A673 (cell line): ENCODE results near the gene DDX11. TPM values are rescaled to one million over a fixed set of nuclear protein-coding genes. Genes with fewer than 3 reads are reported as not detected.
A peak's percentile ranks its signal among the peaks of the same experiment; 100 is the strongest.
"Not testable (repeated sequence)": the region's sequence is repeated elsewhere in the genome, so short reads cannot be mapped to it uniquely, and the experiment has no call there.

Source experiments
- Bru-seq: library from RNA; stranded (reverse); fragments of 400-500 nt; gene quantifications from one replicate; lab custom pipeline; 2021; lab: Mats Ljungman, UMichigan
- BruChase-seq, 2 experiments: library from RNA; stranded (reverse); fragments of 400-500 nt; gene quantifications; one replicate each; lab custom pipeline; 2021; lab: Mats Ljungman, UMichigan
- BruUV-seq: library from RNA; stranded (reverse); fragments of 400-500 nt; replicated peaks from 2 replicates; lab custom pipeline; 2021; lab: Mats Ljungman, UMichigan
- CTCF ChIA-PET: fragments of 300-600 bp; sonication (Branson Sonifier 250); formaldehyde crosslinking; loops from one replicate; lab custom pipeline; 2022; ENCODE audit warnings: antibody characterized with exemption; lab: Charles Lee
- POLR2A ChIA-PET: fragments of 300-600 bp; sonication (Branson Sonifier 250); formaldehyde crosslinking; loops from one replicate; lab custom pipeline; 2022; ENCODE audit warnings: antibody characterized with exemption; ENCODE audit not compliant: low non-redundant PET; lab: Charles Lee
- DNase-seq: peaks from one replicate; pipeline ENCODE4 v3.0.0-alpha.2; 2015; ENCODE audit warnings: low spot score
- H3K27ac ChIP-seq: fragments of 200-600 bp; sonication (generic); 2 replicates; pipeline ENCODE4 v1.5.1; 2016; ENCODE audit warnings: mixed run types, low read depth, mild to moderate bottlenecking, mixed read lengths, antibody characterized with exemption, low read length; ENCODE audit not compliant: poor library complexity, severe bottlenecking
- H3K27me3 ChIP-seq: fragments of 200-600 bp; sonication (generic); replicated peaks from 2 replicates; pipeline ENCODE4 v1.6.1; 2017; ENCODE audit warnings: mixed run types, low read depth, mild to moderate bottlenecking, mixed read lengths, antibody characterized with exemption, low read length; ENCODE audit not compliant: insufficient read depth, poor library complexity
- H3K36me3 ChIP-seq: fragments of 200-600 bp; sonication (generic); 2 replicates; pipeline ENCODE4 v1.6.1; 2016; ENCODE audit warnings: mixed run types, mild to moderate bottlenecking, mixed read lengths, antibody characterized with exemption, low read length; ENCODE audit not compliant: insufficient read depth, poor library complexity, severe bottlenecking
- H3K4me1 ChIP-seq: fragments of 200-600 bp; sonication (generic); 2 replicates; pipeline ENCODE4 v1.6.1; 2017; ENCODE audit warnings: mixed run types, mild to moderate bottlenecking, mixed read lengths, antibody characterized with exemption, low read length; ENCODE audit not compliant: insufficient read depth, poor library complexity, severe bottlenecking
- H3K4me3 ChIP-seq: fragments of 200-600 bp; sonication (generic); 2 replicates; pipeline ENCODE4 v1.5.1; 2016; ENCODE audit warnings: low read depth, mixed run types, mild to moderate bottlenecking, mixed read lengths, low read length; ENCODE audit not compliant: poor library complexity, severe bottlenecking
- H3K9me3 ChIP-seq: fragments of 200-600 bp; sonication (generic); 2 replicates; pipeline ENCODE4 v1.6.1; 2016; ENCODE audit warnings: mixed run types, low read depth, mild to moderate bottlenecking, mixed read lengths, antibody characterized with exemption, low read length; ENCODE audit not compliant: poor library complexity, severe bottlenecking
- EZH2 ChIP-seq: fragments of 200-600 bp; sonication (generic); IDR thresholded peaks from 2 replicates; pipeline ENCODE4 v1.6.1; 2017; ENCODE audit warnings: borderline replicate concordance, low read depth, mild to moderate bottlenecking, mixed read lengths, antibody characterized with exemption, low read length; ENCODE audit not compliant: poor library complexity, severe bottlenecking
- intact Hi-C: fragments of 100-400 bp; cut with micrococcal nuclease; formaldehyde crosslinking; loops from one replicate; pipeline ENCODE4 v1.10.0; 2022; ENCODE audit not compliant: unreplicated experiment
- long read RNA-seq: library from polyadenylated mRNA; stranded (forward); transcript quantifications from one replicate; pipeline ENCODE4 v2.0.0, GENCODE V29; 2022
- total RNA-seq: library from RNA; stranded (reverse); gene quantifications from 2 replicates; pipeline ENCODE4 v1.2.3, GENCODE V29; 2021
- TF ChIP-seq, protein P1 (sequence below): fragments of 300-800, 200-600 bp; sonication (generic); conservative IDR thresholded peaks from 2 replicates; pipeline ENCODE4 v1.5.1; 2017; ENCODE audit warnings: low read depth, mild to moderate bottlenecking, antibody characterized with exemption, low read length, moderate library complexity, mixed read lengths

DDX11 gene
- 188 and 196 TPM in 2 replicates for total RNA-seq
- Bru-seq, nascent RNA = percentile 86 among the genes with signal in this experiment
- percentile 86 among the genes with signal in this experiment for BruChase-seq, experiment 1, labeled RNA remaining after a 2-hour chase
- BruChase-seq, experiment 2, labeled RNA remaining after a 6-hour chase = percentile 84 among the genes with signal in this experiment
- long read RNA-seq, transcript DDX11-223 (27 exons, 3,079 nt) = major isoform, 20 of 114 reads
- long read RNA-seq, partial matches to known transcripts = 28 of 114 reads
- long read RNA-seq, other reads (novel, unspliced or antisense) = 65 of 114 reads

DNA sequence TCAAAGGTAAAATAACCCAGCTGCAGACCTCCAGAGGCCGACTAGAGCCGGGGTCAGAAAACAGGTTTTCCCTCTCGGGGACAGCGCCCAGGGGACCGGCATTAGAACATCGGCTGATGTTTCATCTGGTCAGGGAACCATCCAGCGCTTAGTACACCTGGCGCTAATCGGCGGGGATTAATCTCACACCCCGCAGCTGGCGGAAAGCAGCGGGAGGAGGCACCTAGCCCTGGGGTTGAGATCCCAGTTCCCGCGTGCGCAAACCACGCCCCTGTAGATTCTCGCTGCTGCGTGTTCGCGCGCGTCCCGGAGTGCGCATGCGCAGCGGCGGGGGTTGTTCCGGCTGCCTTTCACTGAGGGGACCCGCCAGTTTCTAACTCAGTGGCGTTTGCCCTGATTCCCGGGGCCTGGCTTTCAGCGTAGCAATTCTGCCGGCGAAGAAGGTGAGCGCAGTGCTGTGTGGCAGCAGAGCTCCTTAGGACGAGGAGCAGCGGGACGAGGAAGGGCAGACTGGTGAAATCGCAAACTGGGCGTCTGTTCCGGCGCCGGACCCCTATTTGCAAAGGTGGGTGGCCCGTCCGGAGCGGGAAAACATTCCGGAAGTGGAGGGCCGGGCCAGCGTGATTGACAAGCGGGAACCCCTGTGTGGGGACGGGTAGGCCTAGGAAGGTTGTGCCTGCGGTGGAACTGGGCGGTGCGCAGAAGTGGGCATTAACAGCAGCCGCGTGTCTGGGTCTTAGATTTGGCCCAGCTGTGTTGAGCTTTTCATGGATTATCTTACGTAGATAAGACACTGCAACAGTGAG lies at the start of gene DDX11:
Gene DDX11 (plus strand): TSS at position 334 of the 806 bp plus-strand sequence. CDS start 4,534 bp downstream, outside the sequence.
- CTCF ChIA-PET = not testable (repeated sequence)
- BruUV-seq = TSS peak; percentile 54
- DNase-seq = peak; percentile 96

DNA sequence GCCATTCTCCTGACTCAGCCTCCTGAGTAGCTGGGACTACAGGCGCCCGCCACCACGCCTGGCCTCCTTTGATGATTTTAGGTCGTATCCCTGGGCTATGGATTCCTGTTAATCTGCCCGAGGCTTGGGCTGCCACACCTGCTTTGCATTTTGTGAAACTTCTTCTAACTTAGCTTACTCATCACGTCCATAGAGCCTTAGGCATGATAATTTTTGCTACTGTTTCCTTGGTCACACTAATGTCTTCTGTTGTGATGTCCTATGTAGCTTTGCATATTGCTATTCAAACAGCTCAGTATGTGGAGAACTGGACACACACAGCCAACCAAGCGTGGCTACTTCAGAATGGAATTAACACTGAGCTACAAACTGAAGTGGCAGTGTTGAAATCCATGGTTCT lies 47.5 kb upstream of the DDX11 start:
- Histone ChIP-seq H3K4me1 (no peaks in the 10 kb centered on the region), H3K27ac (no peak overlapping the region), H3K27me3 (no peaks in the 10 kb centered on the region), H3K4me3 (no peak overlapping the region), H3K9me3 (no peaks in the 10 kb centered on the region), H3K36me3 (no peaks in the 10 kb centered on the region)
- intact Hi-C loops = no loop called here
- BruUV-seq = no TSS peak
- TF ChIP-seq, protein P1, sequence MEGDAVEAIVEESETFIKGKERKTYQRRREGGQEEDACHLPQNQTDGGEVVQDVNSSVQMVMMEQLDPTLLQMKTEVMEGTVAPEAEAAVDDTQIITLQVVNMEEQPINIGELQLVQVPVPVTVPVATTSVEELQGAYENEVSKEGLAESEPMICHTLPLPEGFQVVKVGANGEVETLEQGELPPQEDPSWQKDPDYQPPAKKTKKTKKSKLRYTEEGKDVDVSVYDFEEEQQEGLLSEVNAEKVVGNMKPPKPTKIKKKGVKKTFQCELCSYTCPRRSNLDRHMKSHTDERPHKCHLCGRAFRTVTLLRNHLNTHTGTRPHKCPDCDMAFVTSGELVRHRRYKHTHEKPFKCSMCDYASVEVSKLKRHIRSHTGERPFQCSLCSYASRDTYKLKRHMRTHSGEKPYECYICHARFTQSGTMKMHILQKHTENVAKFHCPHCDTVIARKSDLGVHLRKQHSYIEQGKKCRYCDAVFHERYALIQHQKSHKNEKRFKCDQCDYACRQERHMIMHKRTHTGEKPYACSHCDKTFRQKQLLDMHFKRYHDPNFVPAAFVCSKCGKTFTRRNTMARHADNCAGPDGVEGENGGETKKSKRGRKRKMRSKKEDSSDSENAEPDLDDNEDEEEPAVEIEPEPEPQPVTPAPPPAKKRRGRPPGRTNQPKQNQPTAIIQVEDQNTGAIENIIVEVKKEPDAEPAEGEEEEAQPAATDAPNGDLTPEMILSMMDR = no peak
- no peak for TF ChIP-seq EZH2
- CTCF ChIA-PET = no interaction called here
- DNase-seq = no peak
- POLR2A ChIA-PET = no interaction called here

More for the DNA sequence above, at the start of gene DDX11:
- POLR2A ChIA-PET, H3K36me3 ChIP-seq, H3K4me1 ChIP-seq, intact Hi-C loops, H3K27me3 ChIP-seq, H3K9me3 ChIP-seq: not testable (repeated sequence)
- H3K27ac ChIP-seq = peak within 1 kb of the TSS; percentile 90
- H3K4me3 ChIP-seq = peak within 1 kb of the TSS; percentile 64

DNA sequence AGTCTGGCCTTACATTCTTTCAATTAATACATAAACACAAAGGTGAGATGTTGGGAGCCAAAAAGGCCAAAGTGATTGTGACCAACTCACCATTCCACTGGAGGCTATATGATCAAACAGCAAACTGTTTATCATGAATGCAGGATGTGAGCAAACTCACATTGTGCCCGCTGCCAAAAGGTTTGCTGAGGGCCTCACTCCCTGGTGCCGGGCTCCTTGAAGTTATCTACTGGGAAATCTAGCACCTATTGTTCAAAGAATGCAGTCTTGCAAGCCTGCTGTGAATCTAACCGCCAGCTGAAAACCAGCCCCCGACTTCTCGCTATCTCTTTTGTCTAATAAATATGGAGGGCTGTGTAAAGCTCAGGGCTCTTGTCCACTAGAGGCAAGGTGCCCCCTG lies 46.7 kb upstream of the DDX11 start:
- H3K27ac ChIP-seq, H3K4me1 ChIP-seq, intact Hi-C loops, H3K4me3 ChIP-seq, CTCF ChIA-PET, POLR2A ChIA-PET, H3K9me3 ChIP-seq, BruUV-seq, DNase-seq, H3K36me3 ChIP-seq, H3K27me3 ChIP-seq: not testable (repeated sequence)

DNA sequence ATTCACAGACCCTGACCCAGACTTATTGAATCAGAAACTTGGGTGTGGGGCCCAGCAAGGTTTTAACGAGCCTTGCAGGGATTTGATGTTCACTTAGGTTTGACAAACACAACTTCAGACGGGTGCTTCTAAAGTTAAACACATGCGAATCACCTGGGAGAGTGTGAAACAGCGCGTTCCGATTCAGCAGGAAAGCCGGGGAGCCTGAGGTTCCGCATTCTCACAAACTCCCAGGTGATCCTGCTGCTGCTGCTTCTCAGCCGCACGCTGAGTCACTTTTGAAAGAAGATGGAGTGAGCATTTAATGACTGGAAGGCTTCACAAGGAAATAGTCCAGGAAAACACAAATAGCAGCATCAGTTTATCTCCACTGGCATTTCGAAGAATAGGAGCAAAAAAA lies 44.2 kb upstream of the DDX11 start:
- intact Hi-C loops = no loop called here
- CTCF ChIA-PET = no interaction called here
- TF ChIP-seq, protein P1 = no peak
- no peak for TF ChIP-seq EZH2

More for the DNA sequence above, 44.2 kb upstream of the DDX11 start:
- H3K4me1 ChIP-seq = no peaks in the 10 kb centered on the region
- H3K36me3 ChIP-seq = no peaks in the 10 kb centered on the region
- H3K9me3 ChIP-seq = no peaks in the 10 kb centered on the region
- POLR2A ChIA-PET = no interaction called here
- no peaks in the 10 kb centered on the region for H3K27me3 ChIP-seq
- BruUV-seq = no TSS peak
- no peak overlapping the region for H3K4me3 ChIP-seq
- H3K27ac ChIP-seq = no peak overlapping the region
- no peak for DNase-seq
